Panc1 (cell line): Measurements from ENCODE around the gene RAP2B. TPM values are rescaled to one million over a fixed set of nuclear protein-coding genes. Genes with fewer than 3 reads are reported as not detected.

Experiments
- ATAC-seq: fragments of 200-7000 bp; cut with Tn5 transposase; 2 replicates; pipeline ENCODE4 v1.9.1; 2020; ENCODE audit warnings: mild to moderate bottlenecking, moderate library complexity
- BruUV-seq: library from RNA; stranded (reverse); fragments of 400-500 nt; replicated peaks from 2 replicates; lab custom pipeline; 2021; lab: Mats Ljungman, UMichigan
- CTCF ChIA-PET: fragments of 300-600 bp; sonication (Branson Sonifier 250); formaldehyde crosslinking; loops from one replicate; lab custom pipeline; 2022; ENCODE audit warnings: antibody characterized with exemption; lab: Charles Lee
- POLR2A ChIA-PET: fragments of 300-600 bp; sonication (Branson Sonifier 250); formaldehyde crosslinking; loops from one replicate; lab custom pipeline; 2022; ENCODE audit warnings: antibody characterized with exemption; lab: Charles Lee
- DNase-seq: peaks from one replicate; pipeline ENCODE4 v3.0.0-alpha.2; 2010; ENCODE audit warnings: low read depth, low spot score
- H3K27ac ChIP-seq: 2 replicates; pipeline ENCODE4 v1.5.1; 2011; ENCODE audit warnings: mild to moderate bottlenecking, low read length, inconsistent platforms
- H3K27me3 ChIP-seq: fragments of 200-500 bp; sonication (Bioruptor generic); 2 replicates; pipeline ENCODE4 v1.6.0; 2014; ENCODE audit warnings: low read length, inconsistent platforms; ENCODE audit not compliant: control insufficient read depth, insufficient read depth
- H3K36me3 ChIP-seq: fragments of 200-500 bp; sonication (Bioruptor generic); 2 replicates; pipeline ENCODE4 v1.5.1; 2014; ENCODE audit warnings: inconsistent platforms, mild to moderate bottlenecking, low read length, moderate library complexity; ENCODE audit not compliant: control insufficient read depth, insufficient read depth
- H3K4me1 ChIP-seq: 2 replicates; pipeline ENCODE4 v1.5.1; 2011; ENCODE audit warnings: inconsistent platforms, mild to moderate bottlenecking, low read length, moderate library complexity; ENCODE audit not compliant: control insufficient read depth, insufficient read depth
- H3K4me3 ChIP-seq, 2 experiments: 2 replicates each; pipeline ENCODE4 v1.5.1; 2011 to 2012; ENCODE audit warnings: low read depth in 2 of 2, low read length in 2 of 2, mild to moderate bottlenecking in 2 of 2, inconsistent platforms in 1 of 2, moderate library complexity in 1 of 2
- H3K9me3 ChIP-seq: fragments of 200-500 bp; sonication (Bioruptor generic); 2 replicates; pipeline ENCODE4 v1.5.1; 2014; ENCODE audit warnings: low read depth, mild to moderate bottlenecking, inconsistent platforms, low read length, moderate library complexity; ENCODE audit not compliant: control insufficient read depth, insufficient read depth
- CTCF ChIP-seq: fragments of 450-650 bp; IDR thresholded peaks from 2 replicates; pipeline ENCODE4 v1.5.1; 2017; ENCODE audit warnings: mild to moderate bottlenecking
- POLR2AphosphoS5 ChIP-seq: IDR thresholded peaks from 2 replicates; pipeline ENCODE4 v1.6.1; 2012; ENCODE audit warnings: mild to moderate bottlenecking, low read depth, low read length, moderate library complexity
- REST ChIP-seq, 2 experiments: IDR thresholded peaks; 2 replicates each; pipeline ENCODE4 v1.6.1; 2011 to 2012; ENCODE audit warnings: low read depth in 2 of 2, control low read depth in 1 of 2, low read length in 1 of 2, mild to moderate bottlenecking in 1 of 2, moderate library complexity in 1 of 2; ENCODE audit not compliant: insufficient read depth in 1 of 2
- SIN3A ChIP-seq: IDR thresholded peaks from 2 replicates; pipeline ENCODE4 v1.6.1; 2012; ENCODE audit warnings: low read depth, mild to moderate bottlenecking, low read length, moderate library complexity, borderline replicate concordance; ENCODE audit not compliant: insufficient read depth
- TCF7L2 ChIP-seq: IDR thresholded peaks from 2 replicates; pipeline ENCODE4 v1.6.1; 2011; ENCODE audit warnings: mild to moderate bottlenecking, low read depth, low read length, inconsistent platforms
- in situ Hi-C: cut with HindIII; loops from 2 replicates; pipeline ENCODE4 v1.10.0; 2016; ENCODE audit warnings: low sequenced_read_pairs, low pct_unique_long_range_greater_than_20kb
- intact Hi-C: fragments of 100-400 bp; cut with micrococcal nuclease; formaldehyde crosslinking; loops from one replicate; pipeline ENCODE4 v1.10.0; 2022; ENCODE audit not compliant: unreplicated experiment
- total RNA-seq: library from RNA; stranded (reverse); gene quantifications from one replicate; pipeline ENCODE4 v1.2.1, GENCODE V29; 2021; ENCODE audit not compliant: unreplicated experiment

RAP2B gene
- total RNA-seq, 1 experiment from 2014 or later: 14.7 TPM

- DNase-seq (no peak), ATAC-seq (no peak)
- intact Hi-C loops: no loop called here
- POLR2A ChIA-PET: no interaction called here
- Histone ChIP-seq H3K27me3 (no peaks in the 10 kb centered on the region), H3K4me3 (no peak overlapping the region), H3K4me1 (peaks cover 16% of the 10 kb centered on the region), H3K9me3 (no peaks in the 10 kb centered on the region), H3K27ac (no peak overlapping the region; the same call in 1 of the 2 replicates), H3K36me3 (no peaks in the 10 kb centered on the region)
- no peak for TF ChIP-seq REST (IDR thresholded peaks at IDR 0.05; ENCODE audit: insufficient read depth in 1 of 2, low read depth in 2 of 2, low read length in 1 of 2)
- no peak for TF ChIP-seq SIN3A
- no peak for TF ChIP-seq CTCF
- no peak for TF ChIP-seq POLR2AphosphoS5
- TF ChIP-seq TCF7L2: no peak
- BruUV-seq: no TSS peak
- CTCF ChIA-PET: no interaction called here
- in situ Hi-C loops: no loop called here
Observed at GRCh38 chr3:153144071-153144470, 18.0 kb upstream of the RAP2B start.

GRCh38 chr3:153144779-153145178, 17.2 kb upstream of the RAP2B start:
- H3K4me3 ChIP-seq: no peak overlapping the region
- DNase-seq (no peak), ATAC-seq (no peak)
- TF ChIP-seq SIN3A (no peak), CTCF (no peak), POLR2AphosphoS5 (no peak), REST (IDR thresholded peaks at IDR 0.05; ENCODE audit: insufficient read depth in 1 of 2, low read depth in 2 of 2, low read length in 1 of 2) (no peak), TCF7L2 (no peak)
- intact Hi-C loops (no loop called here), in situ Hi-C loops (no loop called here)
- POLR2A ChIA-PET: no interaction called here
- no peak overlapping the region; the same call in 1 of the 2 replicates for H3K27ac ChIP-seq
- no peaks in the 10 kb centered on the region for H3K9me3 ChIP-seq
- CTCF ChIA-PET: no interaction called here
- no TSS peak for BruUV-seq
- H3K27me3 ChIP-seq: no peaks in the 10 kb centered on the region
- no peaks in the 10 kb centered on the region for H3K36me3 ChIP-seq
- H3K4me1 ChIP-seq: peaks cover 11% of the 10 kb centered on the region; the same call in 1 of the 2 replicates
